ENCODE results near the gene MED25. TPM values are rescaled to one million over a fixed set of nuclear protein-coding genes. Genes with fewer than 3 reads are reported as not detected.

MED25 gene
- total and polyA plus RNA-seq, 9 of the 15 experiments (the other 6 are each of a cell fraction or from before 2014, with no cell fraction given) = 4.1 to 93.9 (median 19.3) TPM

DNA sequence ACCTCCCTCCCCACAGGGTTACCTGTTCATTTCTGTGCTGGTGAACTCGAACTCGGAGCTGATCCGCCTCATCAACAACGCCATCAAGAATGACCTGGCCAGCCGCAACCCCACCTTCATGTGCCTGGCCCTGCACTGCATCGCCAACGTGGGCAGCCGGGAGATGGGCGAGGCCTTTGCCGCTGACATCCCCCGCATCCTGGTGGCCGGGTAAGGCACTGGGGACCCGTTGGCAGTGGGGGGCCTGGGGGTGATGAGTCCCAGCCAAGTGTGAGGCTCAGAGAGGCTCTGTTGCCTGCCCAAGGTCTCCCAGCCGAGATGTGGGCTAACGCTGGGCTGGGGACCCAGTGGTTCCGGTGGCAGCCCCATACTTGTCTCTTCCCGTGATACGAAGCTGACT lies 35.6 kb upstream of the MED25 start (continued):
- TF ChIP-seq HDAC2 (IDR thresholded peaks at IDR 0.05) = no peak
- TF ChIP-seq RHOXF2B (CRISPR knock-in tag; conservative IDR thresholded peaks at IDR 0.05) = no peak
- no peak for TF ChIP-seq HDAC3 (IDR thresholded peaks at IDR 0.05; ENCODE audit: borderline replicate concordance, partially characterized antibody)

DNA sequence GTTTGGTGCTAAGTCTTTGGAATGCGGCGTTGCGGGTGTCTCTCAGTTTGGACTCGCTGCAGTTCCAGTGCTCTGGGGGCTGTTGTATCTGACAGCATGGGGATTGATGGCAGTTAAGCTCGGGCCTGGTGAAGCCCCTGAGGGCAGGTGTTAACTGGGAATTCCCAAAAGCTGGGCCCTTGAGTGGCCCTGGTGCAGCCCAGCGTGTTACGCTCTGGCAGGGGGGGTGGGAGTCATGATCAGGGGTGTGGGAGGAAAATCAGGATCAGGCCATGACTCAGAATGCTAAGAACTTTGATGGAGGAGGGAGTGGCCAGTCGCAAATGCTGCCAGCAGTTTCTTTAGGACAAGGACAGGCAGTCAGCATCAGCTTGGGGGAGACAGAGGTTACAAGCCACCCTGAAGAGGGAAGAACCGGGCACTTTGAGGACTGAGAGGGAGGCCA lies 31.7 kb upstream of the MED25 start:
- Histone ChIP-seq H3K4me3 (no peak overlapping the region), H3K9me3 (replicated peaks; ENCODE audit: control insufficient read depth, insufficient read depth, low read depth, low read length) (no peaks in the 10 kb centered on the region; the same call in 1 of the 2 replicates), H3K27me3 (ENCODE audit: control insufficient read depth in 2 of 2, insufficient read depth in 2 of 2, low read length in 2 of 2) (no peaks in the 10 kb centered on the region), H3K79me2 (ENCODE audit: control insufficient read depth, insufficient read depth, low read length) (peaks cover 13% of the 10 kb centered on the region), H3K9me1 (ENCODE audit: control insufficient read depth, insufficient read depth, low read length) (no peaks in the 10 kb centered on the region), H3K4me1 (replicated peaks in 1 of 2; ENCODE audit: control insufficient read depth in 2 of 2, insufficient read depth in 2 of 2, low read length in 2 of 2) (peaks cover 0 to 30% of the 10 kb centered on the region in 2 experiments; a peak in 3 of 5 replicates), H3K27ac (ENCODE audit: extremely low read depth, low read depth, low read length) (no peak overlapping the region), H3K4me2 (ENCODE audit: insufficient read depth, low read length) (no peak overlapping the region), H3K9ac (ENCODE audit: insufficient read depth in 1 of 2, low read depth in 2 of 2, low read length in 2 of 2) (peak overlapping the region in 1 of 2 experiments; percentile 78; a peak in 2 of 4 replicates), H2AFZ (ENCODE audit: low read depth, low read length) (no peak overlapping the region), H4K20me1 (replicated peaks; ENCODE audit: control insufficient read depth, insufficient read depth, low read length) (no peaks in the 10 kb centered on the region; the same call in 1 of the 2 replicates), H3K36me3 (ENCODE audit: control insufficient read depth, insufficient read depth, low read length) (peaks cover 87% of the 10 kb centered on the region; the same call in 2 of the 3 replicates)
- in situ Hi-C loops (cut with MboI) = no loop called here
- intact Hi-C loops (cut with micrococcal nuclease) = no loop called here
- CTCF ChIA-PET (ENCODE audit: low intra/inter-chr PET ratio) = no interaction called here
- 71% methylated on average over 9 of the region's 9 CpGs for WGBS (ENCODE audit: insufficient coverage, low coverage, missing lambda C conversion rate)
- BruUV-seq (replicated peaks) = no TSS peak
- TF ChIP-seq SMAD4 (CRISPR knock-in tag; conservative IDR thresholded peaks at IDR 0.05) (no peak), EGR1 (conservative IDR thresholded peaks at IDR 0.05) (peak; percentile 42; the same call in 1 of the 2 replicates)
- DNase-seq (ENCODE audit: extremely low read depth in 1 of 4, low spot score in 3 of 4) (peak in 3 of 4 experiments; percentile 37 to 51 (median 45)), ATAC-seq (no peak), FAIRE-seq (peak; percentile 59)
- POLR2A ChIA-PET = interaction anchor here (0.6 to 1.3 kb wide), 4 partner anchors 10 to 78 kb away, joined by 3 to 5 read pairs (median 3); no protein-coding TSS in a partner anchor

Data from K562 (cell line).